K562 (cell line): ENCODE results near the gene FMNL1. TPM values are rescaled to one million over a fixed set of nuclear protein-coding genes. Genes with fewer than 3 reads are reported as not detected.

ENCODE experiments used
- ATF1 ChIP-seq, 2 experiments: fragments of 450-650 bp in 1 of 2; IDR thresholded peaks; 2 replicates each; pipeline ENCODE4 v1.6.1; 2016; ENCODE audit warnings: missing compliant biosample characterization in 1 of 2, missing genetic modification characterization in 1 of 2
- CGGBP1 ChIP-seq: fragments of 250-450 bp; sonication (Bioruptor Pico); IDR thresholded peaks from 2 replicates; pipeline ENCODE4 v1.9.0; 2021; ENCODE audit warnings: mild to moderate bottlenecking
- CREB1 ChIP-seq, 2 experiments: sonication (generic) in 1 of 2; formaldehyde crosslinking in 1 of 2; IDR thresholded peaks; 2 replicates each; pipeline versions ENCODE4 v1.6.1 to v1.8.0; 2012 to 2022; ENCODE audit warnings: inconsistent platforms in 1 of 2, mild to moderate bottlenecking in 1 of 2, missing genetic modification reagents in 1 of 2, moderate library complexity in 1 of 2
- EGR1 ChIP-seq: fragments of 450-650 bp; conservative IDR thresholded peaks from 2 replicates; pipeline ENCODE4 v1.6.1; 2017; ENCODE audit warnings: mild to moderate bottlenecking
- FIP1L1 ChIP-seq: fragments of 200-400 bp; formaldehyde crosslinking; IDR thresholded peaks from 2 replicates; pipeline ENCODE4 v1.6.1; 2018; ENCODE audit warnings: mild to moderate bottlenecking, low read depth, low read length; ENCODE audit not compliant: poor library complexity, severe bottlenecking
- FOSL1 ChIP-seq: fragments of 200-800 bp; sonication (Bioruptor generic); conservative IDR thresholded peaks from 2 replicates; pipeline ENCODE4 v1.6.1; 2016; ENCODE audit warnings: missing genetic modification characterization, missing compliant biosample characterization
- HMG20A ChIP-seq: fragments of 450-650 bp; formaldehyde crosslinking; conservative IDR thresholded peaks from 2 replicates; pipeline ENCODE4 v1.4.0; 2020; ENCODE audit warnings: mild to moderate bottlenecking, mixed read lengths
- LCOR ChIP-seq: sonication (generic); formaldehyde crosslinking; IDR thresholded peaks from 2 replicates; pipeline ENCODE4 v1.8.0; 2022; ENCODE audit warnings: mild to moderate bottlenecking, missing genetic modification reagents
- MAX ChIP-seq: sonication (generic); formaldehyde crosslinking; IDR thresholded peaks from 2 replicates; pipeline ENCODE4 v1.9.0; 2022; ENCODE audit warnings: mild to moderate bottlenecking, missing genetic modification reagents
- MYC ChIP-seq, 2 experiments: fragments of 250-450 bp in 1 of 2; sonication (Bioruptor Pico) in 1 of 2; IDR thresholded peaks; 2 replicates each; pipeline versions ENCODE4 v1.5.1 to v1.6.1; 2012 to 2021; ENCODE audit warnings: low read depth in 2 of 2, borderline replicate concordance in 1 of 2, improper control_type of control experiment in 1 of 2, low read length in 1 of 2, mild to moderate bottlenecking in 1 of 2, moderate library complexity in 1 of 2
- POLR2G ChIP-seq: fragments of 200-400 bp; formaldehyde crosslinking; IDR thresholded peaks from 2 replicates; pipeline ENCODE4 v1.6.1; 2017; ENCODE audit warnings: low read depth, mild to moderate bottlenecking, antibody characterized with exemption, low read length, moderate library complexity
- SUPT5H ChIP-seq: fragments of 450-650 bp; IDR thresholded peaks from 2 replicates; pipeline ENCODE4 v1.6.1; 2016
- WHSC1 ChIP-seq: IDR thresholded peaks from one replicate; pipeline ENCODE4 v1.6.1; 2012; ENCODE audit warnings: low read length, control low read depth, inconsistent platforms
- ZBTB12 ChIP-seq: fragments of 250-450 bp; sonication (Bioruptor Pico); IDR thresholded peaks from 2 replicates; pipeline ENCODE4 v1.4.0; 2020
- ZNF57 ChIP-seq: fragments of 450-650 bp; formaldehyde crosslinking; IDR thresholded peaks from 2 replicates; pipeline ENCODE4 v1.4.0; 2020; ENCODE audit warnings: mild to moderate bottlenecking, moderate library complexity
- ZNF75A ChIP-seq: fragments of 450-650 bp; formaldehyde crosslinking; IDR thresholded peaks from 2 replicates; pipeline ENCODE4 v1.4.0; 2020; ENCODE audit warnings: mild to moderate bottlenecking
- ZNF830 ChIP-seq: fragments of 250-450 bp; sonication (Bioruptor Pico); IDR thresholded peaks from 2 replicates; pipeline ENCODE4 v1.5.0; 2021; ENCODE audit warnings: mild to moderate bottlenecking
- polyA plus RNA-seq, 8 experiments: library from polyadenylated mRNA; depleted of rRNA in 4 of 8; stranded (reverse) in 5 of 8; unstranded in 3 of 8; fragments of >200 nt; fragmentation: Nextera tagmentation in 2 of 8; fragmentation: Illumina TruSeq in 1 of 8; extraction: Ambion mirVana in 2 of 8; extraction: Trizol in 1 of 8; gene quantifications; 2 replicates each; pipeline versions ENCODE4 v1.2.1 to v1.2.3, GENCODE V29; 2011 to 2014; ENCODE audit warnings: inconsistent platforms in 1 of 8, missing spikeins in 1 of 8
- total RNA-seq, 7 experiments: library from RNA; depleted of rRNA in 6 of 7; stranded (reverse); fragments of >200 nt in 6 of 7; fragmentation: Illumina TruSeq in 2 of 7; extraction: Trizol in 2 of 7; gene quantifications; 2 replicates each; pipeline versions ENCODE4 v1.2.1 to v1.2.3, GENCODE V29; 2011 to 2021; ENCODE audit warnings: low replicate concordance in 1 of 7
- TF ChIP-seq, protein P1 (sequence below): sonication (generic); formaldehyde crosslinking; IDR thresholded peaks from 2 replicates; pipeline ENCODE4 v1.8.0; 2022; ENCODE audit warnings: missing genetic modification reagents, mild to moderate bottlenecking, moderate library complexity, borderline replicate concordance
- TF ChIP-seq, protein P2 (sequence below): fragments of 450-650 bp; formaldehyde crosslinking; IDR thresholded peaks from 2 replicates; pipeline ENCODE4 v1.4.0; 2022; ENCODE audit warnings: missing genetic modification characterization
- TF ChIP-seq, protein P3 (sequence below): sonication (generic); formaldehyde crosslinking; IDR thresholded peaks from 2 replicates; pipeline ENCODE4 v1.8.1; 2023; ENCODE audit warnings: mild to moderate bottlenecking, missing genetic modification reagents

Gene FMNL1
- total and polyA plus RNA-seq, 9 of the 15 experiments (the other 6 are each of a cell fraction or from before 2014, with no cell fraction given), result 0.70 to 36.6 (median 7.7) TPM

GRCh38 chr17:45228763-45229539 lies 7.3 kb downstream of the FMNL1 start (continued):
- TF ChIP-seq MAX, result no peak
- no peak for TF ChIP-seq CGGBP1
- TF ChIP-seq MYC (IDR thresholded peaks at IDR 0.05; ENCODE audit: low read depth, low read length), result peak; percentile 54
- TF ChIP-seq MYC (CRISPR knock-in tag; IDR thresholded peaks at IDR 0.05; ENCODE audit: borderline replicate concordance, low read depth), result no peak
- TF ChIP-seq ZBTB12 (CRISPR knock-in tag), result peak; percentile 82
- peak; percentile 91 for TF ChIP-seq EGR1
- TF ChIP-seq ATF1 (CRISPR knock-in tag; IDR thresholded peaks at IDR 0.05), result no peak
- peak; percentile 95 for TF ChIP-seq ATF1 (tag; IDR thresholded peaks at IDR 0.05)
- TF ChIP-seq, protein P1, sequence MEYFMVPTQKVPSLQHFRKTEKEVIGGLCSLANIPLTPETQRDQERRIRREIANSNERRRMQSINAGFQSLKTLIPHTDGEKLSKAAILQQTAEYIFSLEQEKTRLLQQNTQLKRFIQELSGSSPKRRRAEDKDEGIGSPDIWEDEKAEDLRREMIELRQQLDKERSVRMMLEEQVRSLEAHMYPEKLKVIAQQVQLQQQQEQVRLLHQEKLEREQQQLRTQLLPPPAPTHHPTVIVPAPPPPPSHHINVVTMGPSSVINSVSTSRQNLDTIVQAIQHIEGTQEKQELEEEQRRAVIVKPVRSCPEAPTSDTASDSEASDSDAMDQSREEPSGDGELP (CRISPR knock-in tag), result peak; percentile 95
- TF ChIP-seq, protein P2, sequence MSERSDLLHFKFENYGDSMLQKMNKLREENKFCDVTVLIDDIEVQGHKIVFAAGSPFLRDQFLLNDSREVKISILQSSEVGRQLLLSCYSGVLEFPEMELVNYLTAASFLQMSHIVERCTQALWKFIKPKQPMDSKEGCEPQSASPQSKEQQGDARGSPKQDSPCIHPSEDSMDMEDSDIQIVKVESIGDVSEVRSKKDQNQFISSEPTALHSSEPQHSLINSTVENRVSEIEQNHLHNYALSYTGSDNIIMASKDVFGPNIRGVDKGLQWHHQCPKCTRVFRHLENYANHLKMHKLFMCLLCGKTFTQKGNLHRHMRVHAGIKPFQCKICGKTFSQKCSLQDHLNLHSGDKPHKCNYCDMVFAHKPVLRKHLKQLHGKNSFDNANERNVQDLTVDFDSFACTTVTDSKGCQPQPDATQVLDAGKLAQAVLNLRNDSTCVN, result no peak
- no peak for TF ChIP-seq ZNF830 (CRISPR knock-in tag)
- peak; percentile 79 for TF ChIP-seq FOSL1 (tag)
- no peak for TF ChIP-seq ZNF57 (CRISPR knock-in tag)
- TF ChIP-seq, protein P3, sequence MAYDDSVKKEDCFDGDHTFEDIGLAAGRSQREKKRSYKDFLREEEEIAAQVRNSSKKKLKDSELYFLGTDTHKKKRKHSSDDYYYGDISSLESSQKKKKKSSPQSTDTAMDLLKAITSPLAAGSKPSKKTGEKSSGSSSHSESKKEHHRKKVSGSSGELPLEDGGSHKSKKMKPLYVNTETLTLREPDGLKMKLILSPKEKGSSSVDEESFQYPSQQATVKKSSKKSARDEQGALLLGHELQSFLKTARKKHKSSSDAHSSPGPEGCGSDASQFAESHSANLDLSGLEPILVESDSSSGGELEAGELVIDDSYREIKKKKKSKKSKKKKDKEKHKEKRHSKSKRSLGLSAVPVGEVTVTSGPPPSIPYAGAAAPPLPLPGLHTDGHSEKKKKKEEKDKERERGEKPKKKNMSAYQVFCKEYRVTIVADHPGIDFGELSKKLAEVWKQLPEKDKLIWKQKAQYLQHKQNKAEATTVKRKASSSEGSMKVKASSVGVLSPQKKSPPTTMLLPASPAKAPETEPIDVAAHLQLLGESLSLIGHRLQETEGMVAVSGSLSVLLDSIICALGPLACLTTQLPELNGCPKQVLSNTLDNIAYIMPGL (CRISPR knock-in tag), result no peak
- no peak for TF ChIP-seq HMG20A (CRISPR knock-in tag)
- 0 out of 2 replicates have a peak, but pooled peaks have one; percentile 54 for TF ChIP-seq LCOR (CRISPR knock-in tag)
- peak; percentile 61 for TF ChIP-seq POLR2G
- TF ChIP-seq FIP1L1, result no peak
- peak; percentile 90 for TF ChIP-seq CREB1 (IDR thresholded peaks at IDR 0.05)
- peak; percentile 84 for TF ChIP-seq CREB1 (CRISPR knock-in tag; IDR thresholded peaks at IDR 0.05)
- no peak for TF ChIP-seq WHSC1
- no peak for TF ChIP-seq ZNF75A
- TF ChIP-seq SUPT5H, result 0 out of 2 replicates have a peak, but pooled peaks have one; percentile 26
